A549 (cell line): ENCODE results near the gene CMPK2.

Experiments used
- CBX2 ChIP-seq: fragments of 200-600 bp; sonication (generic); IDR thresholded peaks from 2 replicates; pipeline ENCODE4 v1.6.1; 2016; ENCODE audit warnings: low read depth, mild to moderate bottlenecking, borderline replicate concordance
- CBX8 ChIP-seq: fragments of 200-600 bp; sonication (generic); IDR thresholded peaks from 2 replicates; pipeline ENCODE4 v1.6.1; 2016
- CHD2 ChIP-seq: fragments of 150-350 bp; IDR thresholded peaks from 2 replicates; pipeline ENCODE4 v1.6.1; 2014; ENCODE audit warnings: low read length; ENCODE audit not compliant: partially characterized antibody
- EP300 ChIP-seq, 2 experiments: fragments of >200 bp; sonication (Bioruptor Twin); formaldehyde crosslinking; IDR thresholded peaks; 2 replicates in 1 of 2; 3 replicates in 1 of 2; pipeline ENCODE4 v1.6.1; 2016 to 2017
- NPAS2 ChIP-seq: fragments of 250-450 bp; sonication (Bioruptor Pico); IDR thresholded peaks from 2 replicates; pipeline ENCODE4 v1.8.0; 2022; ENCODE audit warnings: mild to moderate bottlenecking, moderate library complexity, borderline replicate concordance
- POLR2A ChIP-seq: IDR thresholded peaks from 2 replicates; pipeline ENCODE4 v1.6.1; 2012; ENCODE audit warnings: mild to moderate bottlenecking, low read length
- RAD21 ChIP-seq, 2 experiments: fragments of >200 bp in 1 of 2; sonication (Bioruptor Twin) in 1 of 2; formaldehyde crosslinking in 1 of 2; IDR thresholded peaks in 1 of 2; conservative IDR thresholded peaks in 1 of 2; 2 replicates in 1 of 2; 3 replicates in 1 of 2; pipeline ENCODE4 v1.6.1; 2012 to 2018; ENCODE audit warnings: inconsistent platforms in 1 of 2
- RFX5 ChIP-seq: fragments of 450-650 bp; IDR thresholded peaks from 2 replicates; pipeline ENCODE4 v1.7.1; 2014; ENCODE audit warnings: antibody characterized with exemption, mild to moderate bottlenecking, moderate library complexity
- SMC3 ChIP-seq: fragments of >200 bp; sonication (Bioruptor Twin); formaldehyde crosslinking; IDR thresholded peaks from 3 replicates; pipeline ENCODE4 v1.6.1; 2018; ENCODE audit warnings: inconsistent platforms
- ZSCAN20 ChIP-seq: fragments of 250-450 bp; sonication (Bioruptor Pico); IDR thresholded peaks from 2 replicates; pipeline ENCODE4 v1.8.0; 2022; ENCODE audit warnings: mild to moderate bottlenecking, moderate library complexity
- TF ChIP-seq, protein P1 (sequence below): fragments of >200 bp; sonication (Bioruptor Twin); formaldehyde crosslinking; IDR thresholded peaks from 3 replicates; pipeline ENCODE4 v1.5.1; 2016
- TF ChIP-seq, protein P2 (sequence below): fragments of 200-600 bp; sonication (generic); IDR thresholded peaks from 2 replicates; pipeline ENCODE4 v1.6.1; 2016; ENCODE audit warnings: antibody characterized with exemption, mild to moderate bottlenecking, moderate library complexity
- TF ChIP-seq, protein P3 (sequence below): IDR thresholded peaks from 2 replicates; pipeline ENCODE4 v1.6.1; 2012

DNA sequence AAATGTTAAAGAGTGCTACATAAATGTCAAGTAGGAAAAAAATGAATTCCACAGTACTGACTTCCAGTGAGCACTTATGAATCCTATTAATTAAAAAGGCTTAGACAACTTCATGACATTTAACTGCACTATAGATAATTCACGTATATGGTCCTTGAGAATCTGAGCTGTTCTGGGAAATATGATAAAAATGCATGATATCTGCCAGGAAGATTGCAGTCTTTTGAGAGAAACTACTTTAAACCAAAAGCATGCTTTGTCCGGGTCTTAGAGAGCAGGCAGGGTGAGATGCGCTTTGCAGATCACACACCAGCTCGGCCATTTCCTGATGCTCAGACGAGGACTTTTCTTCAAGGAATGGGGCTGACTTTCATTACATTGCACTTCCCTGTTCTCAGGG, 42.6 kb downstream of the CMPK2 start:
- TF ChIP-seq, protein P1, sequence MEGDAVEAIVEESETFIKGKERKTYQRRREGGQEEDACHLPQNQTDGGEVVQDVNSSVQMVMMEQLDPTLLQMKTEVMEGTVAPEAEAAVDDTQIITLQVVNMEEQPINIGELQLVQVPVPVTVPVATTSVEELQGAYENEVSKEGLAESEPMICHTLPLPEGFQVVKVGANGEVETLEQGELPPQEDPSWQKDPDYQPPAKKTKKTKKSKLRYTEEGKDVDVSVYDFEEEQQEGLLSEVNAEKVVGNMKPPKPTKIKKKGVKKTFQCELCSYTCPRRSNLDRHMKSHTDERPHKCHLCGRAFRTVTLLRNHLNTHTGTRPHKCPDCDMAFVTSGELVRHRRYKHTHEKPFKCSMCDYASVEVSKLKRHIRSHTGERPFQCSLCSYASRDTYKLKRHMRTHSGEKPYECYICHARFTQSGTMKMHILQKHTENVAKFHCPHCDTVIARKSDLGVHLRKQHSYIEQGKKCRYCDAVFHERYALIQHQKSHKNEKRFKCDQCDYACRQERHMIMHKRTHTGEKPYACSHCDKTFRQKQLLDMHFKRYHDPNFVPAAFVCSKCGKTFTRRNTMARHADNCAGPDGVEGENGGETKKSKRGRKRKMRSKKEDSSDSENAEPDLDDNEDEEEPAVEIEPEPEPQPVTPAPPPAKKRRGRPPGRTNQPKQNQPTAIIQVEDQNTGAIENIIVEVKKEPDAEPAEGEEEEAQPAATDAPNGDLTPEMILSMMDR: no peak
- TF ChIP-seq RAD21 (conservative IDR thresholded peaks at IDR 0.05 in 1 of 2, IDR thresholded peaks at IDR 0.05 in 1 of 2): no peak
- TF ChIP-seq POLR2A: no peak
- no peak for TF ChIP-seq RFX5
- no peak for TF ChIP-seq NPAS2 (CRISPR knock-in tag)
- TF ChIP-seq, protein P2, sequence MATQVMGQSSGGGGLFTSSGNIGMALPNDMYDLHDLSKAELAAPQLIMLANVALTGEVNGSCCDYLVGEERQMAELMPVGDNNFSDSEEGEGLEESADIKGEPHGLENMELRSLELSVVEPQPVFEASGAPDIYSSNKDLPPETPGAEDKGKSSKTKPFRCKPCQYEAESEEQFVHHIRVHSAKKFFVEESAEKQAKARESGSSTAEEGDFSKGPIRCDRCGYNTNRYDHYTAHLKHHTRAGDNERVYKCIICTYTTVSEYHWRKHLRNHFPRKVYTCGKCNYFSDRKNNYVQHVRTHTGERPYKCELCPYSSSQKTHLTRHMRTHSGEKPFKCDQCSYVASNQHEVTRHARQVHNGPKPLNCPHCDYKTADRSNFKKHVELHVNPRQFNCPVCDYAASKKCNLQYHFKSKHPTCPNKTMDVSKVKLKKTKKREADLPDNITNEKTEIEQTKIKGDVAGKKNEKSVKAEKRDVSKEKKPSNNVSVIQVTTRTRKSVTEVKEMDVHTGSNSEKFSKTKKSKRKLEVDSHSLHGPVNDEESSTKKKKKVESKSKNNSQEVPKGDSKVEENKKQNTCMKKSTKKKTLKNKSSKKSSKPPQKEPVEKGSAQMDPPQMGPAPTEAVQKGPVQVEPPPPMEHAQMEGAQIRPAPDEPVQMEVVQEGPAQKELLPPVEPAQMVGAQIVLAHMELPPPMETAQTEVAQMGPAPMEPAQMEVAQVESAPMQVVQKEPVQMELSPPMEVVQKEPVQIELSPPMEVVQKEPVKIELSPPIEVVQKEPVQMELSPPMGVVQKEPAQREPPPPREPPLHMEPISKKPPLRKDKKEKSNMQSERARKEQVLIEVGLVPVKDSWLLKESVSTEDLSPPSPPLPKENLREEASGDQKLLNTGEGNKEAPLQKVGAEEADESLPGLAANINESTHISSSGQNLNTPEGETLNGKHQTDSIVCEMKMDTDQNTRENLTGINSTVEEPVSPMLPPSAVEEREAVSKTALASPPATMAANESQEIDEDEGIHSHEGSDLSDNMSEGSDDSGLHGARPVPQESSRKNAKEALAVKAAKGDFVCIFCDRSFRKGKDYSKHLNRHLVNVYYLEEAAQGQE: no peak
- no peak for TF ChIP-seq SMC3
- TF ChIP-seq, protein P3, sequence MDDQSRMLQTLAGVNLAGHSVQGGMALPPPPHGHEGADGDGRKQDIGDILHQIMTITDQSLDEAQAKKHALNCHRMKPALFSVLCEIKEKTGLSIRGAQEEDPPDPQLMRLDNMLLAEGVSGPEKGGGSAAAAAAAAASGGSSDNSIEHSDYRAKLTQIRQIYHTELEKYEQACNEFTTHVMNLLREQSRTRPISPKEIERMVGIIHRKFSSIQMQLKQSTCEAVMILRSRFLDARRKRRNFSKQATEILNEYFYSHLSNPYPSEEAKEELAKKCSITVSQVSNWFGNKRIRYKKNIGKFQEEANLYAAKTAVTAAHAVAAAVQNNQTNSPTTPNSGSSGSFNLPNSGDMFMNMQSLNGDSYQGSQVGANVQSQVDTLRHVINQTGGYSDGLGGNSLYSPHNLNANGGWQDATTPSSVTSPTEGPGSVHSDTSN: no peak
- no peak for TF ChIP-seq CBX2
- no peak for TF ChIP-seq ZSCAN20
- TF ChIP-seq CBX8: no peak
- no peak for TF ChIP-seq EP300 (IDR thresholded peaks at IDR 0.05)
- no peak for TF ChIP-seq CHD2
